IPS-20b (cell line): ENCODE data around the gene MAPK10.

ENCODE experiments used
- H3K27ac ChIP-seq: one replicate; pipeline ENCODE4 v1.5.1; 2013; ENCODE audit warnings: low read length
- H3K27me3 ChIP-seq: 2 replicates; pipeline ENCODE4 v1.6.1; 2013; ENCODE audit warnings: mild to moderate bottlenecking, low read length, inconsistent platforms; ENCODE audit not compliant: insufficient read depth
- H3K36me3 ChIP-seq: 2 replicates; pipeline ENCODE4 v1.6.1; 2013; ENCODE audit warnings: low read depth, mild to moderate bottlenecking, inconsistent platforms, low read length, moderate library complexity; ENCODE audit not compliant: insufficient read depth
- H3K4me1 ChIP-seq: 2 replicates; pipeline ENCODE4 v1.6.1; 2013; ENCODE audit warnings: mild to moderate bottlenecking, control low read depth, inconsistent platforms, low read length, moderate library complexity; ENCODE audit not compliant: insufficient read depth
- H3K4me3 ChIP-seq: 2 replicates; pipeline ENCODE4 v1.5.1; 2013; ENCODE audit warnings: mild to moderate bottlenecking, low read length, inconsistent platforms
- H3K9ac ChIP-seq: 2 replicates; pipeline ENCODE4 v1.6.1; 2013; ENCODE audit warnings: low read depth, mild to moderate bottlenecking, inconsistent platforms, low read length, moderate library complexity
- H3K9me3 ChIP-seq: 2 replicates; pipeline ENCODE4 v1.6.1; 2013; ENCODE audit warnings: mild to moderate bottlenecking, low read depth, low read length, inconsistent platforms; ENCODE audit not compliant: insufficient read depth

MAPK10 gene

GRCh38 chr4:85964298-85964697 lies 395.6 kb downstream of the MAPK10 start:
- Histone ChIP-seq H3K4me1 (no peaks in the 10 kb centered on the region), H3K9ac (no peak overlapping the region), H3K36me3 (no peaks in the 10 kb centered on the region), H3K27me3 (no peaks in the 10 kb centered on the region), H3K9me3 (no peaks in the 10 kb centered on the region), H3K4me3 (no peak overlapping the region), H3K27ac (no peak overlapping the region)

- H3K27me3 ChIP-seq, result no peaks in the 10 kb centered on the region
- H3K4me1 ChIP-seq, result no peaks in the 10 kb centered on the region
- no peaks in the 10 kb centered on the region for H3K9me3 ChIP-seq
- H3K4me3 ChIP-seq, result no peak overlapping the region
- no peak overlapping the region for H3K27ac ChIP-seq
- H3K9ac ChIP-seq, result no peak overlapping the region
- H3K36me3 ChIP-seq, result no peaks in the 10 kb centered on the region
These were observed 396.6 kb downstream of the MAPK10 start for GRCh38 chr4:85963231-85963630.

GRCh38 chr4:85961887-85962286 lies 398.0 kb downstream of the MAPK10 start:
- Histone ChIP-seq H3K36me3 (no peaks in the 10 kb centered on the region), H3K27me3 (no peaks in the 10 kb centered on the region), H3K9ac (no peak overlapping the region), H3K4me1 (no peaks in the 10 kb centered on the region), H3K27ac (no peak overlapping the region), H3K4me3 (no peak overlapping the region), H3K9me3 (no peaks in the 10 kb centered on the region)

- H3K27ac ChIP-seq, result no peak overlapping the region
- no peaks in the 10 kb centered on the region for H3K36me3 ChIP-seq
- H3K4me1 ChIP-seq, result peaks cover 14% of the 10 kb centered on the region
- no peak overlapping the region for H3K4me3 ChIP-seq
- H3K27me3 ChIP-seq, result no peaks in the 10 kb centered on the region
- H3K9me3 ChIP-seq, result no peaks in the 10 kb centered on the region
- no peak overlapping the region for H3K9ac ChIP-seq
These were observed 403.4 kb downstream of the MAPK10 start for GRCh38 chr4:85956293-85956945.

- no peak overlapping the region for H3K9ac ChIP-seq
- no peaks in the 10 kb centered on the region for H3K36me3 ChIP-seq
- no peak overlapping the region for H3K27ac ChIP-seq
These were observed 404.1 kb downstream of the MAPK10 start for GRCh38 chr4:85955620-85956292.

GRCh38 chr4:85953651-85954018 lies 406.2 kb downstream of the MAPK10 start:
- Histone ChIP-seq H3K27ac (no peak overlapping the region), H3K36me3 (no peaks in the 10 kb centered on the region), H3K9ac (no peak overlapping the region), H3K9me3 (no peaks in the 10 kb centered on the region), H3K4me3 (no peak overlapping the region), H3K27me3 (no peaks in the 10 kb centered on the region), H3K4me1 (peaks cover 14% of the 10 kb centered on the region)

More at GRCh38 chr4:85955620-85956292, 404.1 kb downstream of the MAPK10 start:
- H3K27me3 ChIP-seq, result no peaks in the 10 kb centered on the region
- H3K9me3 ChIP-seq, result no peaks in the 10 kb centered on the region
- H3K4me1 ChIP-seq, result peaks cover 14% of the 10 kb centered on the region
- H3K4me3 ChIP-seq, result no peak overlapping the region

GRCh38 chr4:85952972-85953650 lies 406.7 kb downstream of the MAPK10 start:
- no peak overlapping the region for H3K27ac ChIP-seq
- no peaks in the 10 kb centered on the region for H3K36me3 ChIP-seq
- no peaks in the 10 kb centered on the region for H3K27me3 ChIP-seq
- peaks cover 14% of the 10 kb centered on the region for H3K4me1 ChIP-seq
- H3K9me3 ChIP-seq, result no peaks in the 10 kb centered on the region
- H3K9ac ChIP-seq, result no peak overlapping the region
- no peak overlapping the region; the same call in 1 of the 2 replicates for H3K4me3 ChIP-seq

GRCh38 chr4:85952528-85952927 lies 407.3 kb downstream of the MAPK10 start:
- Histone ChIP-seq H3K9ac (no peak overlapping the region), H3K27me3 (no peaks in the 10 kb centered on the region), H3K27ac (no peak overlapping the region), H3K9me3 (no peaks in the 10 kb centered on the region), H3K36me3 (no peaks in the 10 kb centered on the region), H3K4me1 (peaks cover 14% of the 10 kb centered on the region), H3K4me3 (no peak overlapping the region)

- Histone ChIP-seq H3K9ac (no peak overlapping the region), H3K36me3 (no peaks in the 10 kb centered on the region), H3K4me1 (peaks cover 14% of the 10 kb centered on the region), H3K27ac (no peak overlapping the region), H3K9me3 (no peaks in the 10 kb centered on the region), H3K27me3 (no peaks in the 10 kb centered on the region), H3K4me3 (no peak overlapping the region)
These were observed 408.8 kb downstream of the MAPK10 start for GRCh38 chr4:85951099-85951498.

GRCh38 chr4:85946821-85947220 lies 413.0 kb downstream of the MAPK10 start:
- Histone ChIP-seq H3K9ac (no peak overlapping the region), H3K27me3 (no peaks in the 10 kb centered on the region), H3K36me3 (no peaks in the 10 kb centered on the region), H3K4me1 (no peaks in the 10 kb centered on the region), H3K4me3 (no peak overlapping the region), H3K27ac (no peak overlapping the region), H3K9me3 (no peaks in the 10 kb centered on the region)

- Histone ChIP-seq H3K4me1 (no peaks in the 10 kb centered on the region), H3K27me3 (no peaks in the 10 kb centered on the region), H3K27ac (no peak overlapping the region), H3K4me3 (no peak overlapping the region), H3K36me3 (no peaks in the 10 kb centered on the region), H3K9me3 (no peaks in the 10 kb centered on the region), H3K9ac (no peak overlapping the region)
These were observed 417.7 kb downstream of the MAPK10 start for GRCh38 chr4:85942107-85942506.

- H3K4me1 ChIP-seq, result no peaks in the 10 kb centered on the region
- no peak overlapping the region for H3K27ac ChIP-seq
- no peak overlapping the region for H3K4me3 ChIP-seq
- no peaks in the 10 kb centered on the region for H3K9me3 ChIP-seq
- no peaks in the 10 kb centered on the region for H3K36me3 ChIP-seq
- H3K27me3 ChIP-seq, result no peaks in the 10 kb centered on the region
- H3K9ac ChIP-seq, result no peak overlapping the region
These were observed 419.7 kb downstream of the MAPK10 start for GRCh38 chr4:85940151-85940550.
